ENCODE data around the gene PRSS48. TPM values are rescaled to one million over a fixed set of nuclear protein-coding genes. Genes with fewer than 3 reads are reported as not detected.
"Not testable (repeated sequence)": the region's sequence is repeated elsewhere in the genome, so short reads cannot be mapped to it uniquely, and the experiment has no call there.

PRSS48 gene
- total RNA-seq, 1 donor from 2014 or later = not detected

DNA sequence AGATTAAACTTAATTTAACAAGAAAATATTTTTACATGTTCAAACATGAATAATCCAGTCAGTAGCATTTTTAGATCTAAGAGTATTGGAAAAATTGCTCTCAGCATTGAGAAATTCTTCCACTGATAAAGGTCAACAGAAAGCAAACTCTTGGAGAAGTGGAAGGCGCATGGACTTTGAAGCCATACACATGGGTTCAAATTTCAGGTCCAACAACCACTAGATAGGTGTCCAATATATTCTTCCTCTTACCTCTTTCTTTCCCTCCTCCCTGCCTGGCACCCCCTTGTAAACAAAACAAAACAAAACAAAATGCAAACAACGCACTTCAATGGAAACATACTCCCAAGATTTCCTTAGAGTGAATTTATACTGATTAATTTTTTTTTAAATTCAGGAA is 28.4 kb upstream of the PRSS48 start:
- no peak overlapping the region for H3K27ac Mint-ChIP-seq
- H3K9me3 Mint-ChIP-seq = no peaks in the 10 kb centered on the region
- no peaks in the 10 kb centered on the region for H3K27me3 ChIP-seq
- TF ChIP-seq, protein P1, sequence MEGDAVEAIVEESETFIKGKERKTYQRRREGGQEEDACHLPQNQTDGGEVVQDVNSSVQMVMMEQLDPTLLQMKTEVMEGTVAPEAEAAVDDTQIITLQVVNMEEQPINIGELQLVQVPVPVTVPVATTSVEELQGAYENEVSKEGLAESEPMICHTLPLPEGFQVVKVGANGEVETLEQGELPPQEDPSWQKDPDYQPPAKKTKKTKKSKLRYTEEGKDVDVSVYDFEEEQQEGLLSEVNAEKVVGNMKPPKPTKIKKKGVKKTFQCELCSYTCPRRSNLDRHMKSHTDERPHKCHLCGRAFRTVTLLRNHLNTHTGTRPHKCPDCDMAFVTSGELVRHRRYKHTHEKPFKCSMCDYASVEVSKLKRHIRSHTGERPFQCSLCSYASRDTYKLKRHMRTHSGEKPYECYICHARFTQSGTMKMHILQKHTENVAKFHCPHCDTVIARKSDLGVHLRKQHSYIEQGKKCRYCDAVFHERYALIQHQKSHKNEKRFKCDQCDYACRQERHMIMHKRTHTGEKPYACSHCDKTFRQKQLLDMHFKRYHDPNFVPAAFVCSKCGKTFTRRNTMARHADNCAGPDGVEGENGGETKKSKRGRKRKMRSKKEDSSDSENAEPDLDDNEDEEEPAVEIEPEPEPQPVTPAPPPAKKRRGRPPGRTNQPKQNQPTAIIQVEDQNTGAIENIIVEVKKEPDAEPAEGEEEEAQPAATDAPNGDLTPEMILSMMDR (IDR thresholded peaks at IDR 0.05) = no peak
- TF ChIP-seq EZH2phosphoT487 (IDR thresholded peaks at IDR 0.05) (no peak), EZH2 (IDR thresholded peaks at IDR 0.05) (no peak)
- H2AFZ ChIP-seq (replicated peaks) = no peak overlapping the region
- peaks cover 6% of the 10 kb centered on the region for H3K4me1 Mint-ChIP-seq
- peaks cover 21% of the 10 kb centered on the region for H4K20me1 ChIP-seq (ENCODE audit: low read depth)
- H3K36me3 ChIP-seq = no peaks in the 10 kb centered on the region
- H3K27me3 Mint-ChIP-seq (ENCODE audit: insufficient read depth, low read depth) = no peaks in the 10 kb centered on the region
- H3K4me1 ChIP-seq = peaks cover 38% of the 10 kb centered on the region
- peaks cover 28% of the 10 kb centered on the region for H3F3A ChIP-seq (ENCODE audit: low read depth)
- H3K36me3 Mint-ChIP-seq = peaks cover 4% of the 10 kb centered on the region
- no peak overlapping the region for H3K4me3 ChIP-seq
- H3K27ac ChIP-seq = no peak overlapping the region
- DNase-seq (ENCODE audit: low spot score) = no peak
- H3K9ac ChIP-seq = no peak overlapping the region
- no peaks in the 10 kb centered on the region for H3K9me3 ChIP-seq (ENCODE audit: low read depth)
- H3K4me2 ChIP-seq = no peak overlapping the region
- no peak overlapping the region for H3K4me3 Mint-ChIP-seq
- H3K79me2 ChIP-seq (ENCODE audit: low read depth) = peaks cover 63% of the 10 kb centered on the region

GRCh38 chr4:151250706-151251105 is 26.3 kb upstream of the PRSS48 start:
- Histone ChIP-seq H3K9ac (no peak overlapping the region), H3K4me1 (peaks cover 34% of the 10 kb centered on the region), H3K27ac (peak overlapping the region; percentile 3), H3K36me3 (no peaks in the 10 kb centered on the region), H3K27me3 (no peaks in the 10 kb centered on the region), H3K9me3 (ENCODE audit: low read depth) (no peaks in the 10 kb centered on the region), H3K4me3 (no peak overlapping the region), H3F3A (ENCODE audit: low read depth) (peaks cover 28% of the 10 kb centered on the region), H3K4me2 (peak overlapping the region; percentile 59), H3K79me2 (ENCODE audit: low read depth) (peaks cover 66% of the 10 kb centered on the region), H2AFZ (replicated peaks) (no peak overlapping the region), H4K20me1 (ENCODE audit: low read depth) (peaks cover 20% of the 10 kb centered on the region)
- Mint-ChIP-seq H3K27me3 (ENCODE audit: insufficient read depth, low read depth) (no peaks in the 10 kb centered on the region), H3K27ac (peak overlapping the region; percentile 68), H3K4me3 (no peak overlapping the region), H3K36me3 (peaks cover 7% of the 10 kb centered on the region), H3K4me1 (peaks cover 6% of the 10 kb centered on the region), H3K9me3 (peaks cover 3% of the 10 kb centered on the region)
- TF ChIP-seq, protein P1 (IDR thresholded peaks at IDR 0.05) = no peak
- TF ChIP-seq EZH2 (IDR thresholded peaks at IDR 0.05) (no peak), EZH2phosphoT487 (IDR thresholded peaks at IDR 0.05) (no peak)
- DNase-seq (ENCODE audit: low spot score) = peak; percentile 83

DNA sequence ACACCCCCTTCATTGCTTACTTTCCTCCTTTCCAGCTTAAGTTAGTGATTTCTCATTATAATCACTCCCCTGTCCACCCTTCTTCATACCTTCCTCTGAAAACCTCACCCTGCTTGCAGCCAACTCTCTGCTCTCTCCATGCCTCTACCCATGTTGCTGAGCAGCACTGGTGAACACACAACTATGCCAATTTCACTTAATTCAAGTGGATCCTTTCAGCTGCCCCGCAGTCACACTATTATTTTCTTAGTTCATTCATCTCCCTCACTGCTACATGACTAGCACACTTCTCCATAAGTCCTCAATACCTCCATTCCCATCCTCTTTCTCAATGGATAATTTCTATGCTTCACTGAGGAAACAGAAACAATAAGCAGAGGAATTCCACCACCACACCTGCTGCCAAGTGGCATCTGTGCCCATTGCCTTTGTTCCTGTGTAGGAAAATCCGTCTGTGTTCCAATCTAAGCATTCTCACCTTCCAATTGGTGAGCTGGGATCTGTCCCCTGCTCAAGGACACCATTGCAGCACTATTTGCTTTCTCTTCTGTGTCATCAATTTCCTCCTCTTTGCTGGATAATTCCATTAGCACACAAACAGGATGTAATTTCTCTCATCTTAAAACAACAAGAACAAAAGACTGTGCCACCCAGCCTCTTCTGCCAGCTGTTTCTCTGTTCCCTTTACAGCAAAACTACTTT is 25.2 kb upstream of the PRSS48 start:
- Mint-ChIP-seq H3K9me3 (peaks cover 6% of the 10 kb centered on the region), H3K27ac (no peak overlapping the region), H3K4me3 (no peak overlapping the region), H3K27me3 (ENCODE audit: insufficient read depth, low read depth) (no peaks in the 10 kb centered on the region), H3K36me3 (peaks cover 10% of the 10 kb centered on the region), H3K4me1 (peaks cover 6% of the 10 kb centered on the region)
- H3K9me3 ChIP-seq (ENCODE audit: low read depth) = no peaks in the 10 kb centered on the region
- H2AFZ ChIP-seq (replicated peaks) = no peak overlapping the region
- H3K4me1 ChIP-seq = peaks cover 34% of the 10 kb centered on the region
- TF ChIP-seq, protein P1 (IDR thresholded peaks at IDR 0.05) = no peak
- TF ChIP-seq EZH2 (IDR thresholded peaks at IDR 0.05) (no peak), EZH2phosphoT487 (IDR thresholded peaks at IDR 0.05) (no peak)
- H3K36me3 ChIP-seq = no peaks in the 10 kb centered on the region
- H3K79me2 ChIP-seq (ENCODE audit: low read depth) = peaks cover 58% of the 10 kb centered on the region
- DNase-seq (ENCODE audit: low spot score) = peak; percentile 7
- H3K4me2 ChIP-seq = peak overlapping the region; percentile 22
- peaks cover 20% of the 10 kb centered on the region for H4K20me1 ChIP-seq (ENCODE audit: low read depth)
- no peak overlapping the region for H3K4me3 ChIP-seq
- H3K27ac ChIP-seq = peak overlapping the region; percentile 20
- H3F3A ChIP-seq (ENCODE audit: low read depth) = peaks cover 28% of the 10 kb centered on the region
- H3K27me3 ChIP-seq = no peaks in the 10 kb centered on the region
- H3K9ac ChIP-seq = no peak overlapping the region

DNA sequence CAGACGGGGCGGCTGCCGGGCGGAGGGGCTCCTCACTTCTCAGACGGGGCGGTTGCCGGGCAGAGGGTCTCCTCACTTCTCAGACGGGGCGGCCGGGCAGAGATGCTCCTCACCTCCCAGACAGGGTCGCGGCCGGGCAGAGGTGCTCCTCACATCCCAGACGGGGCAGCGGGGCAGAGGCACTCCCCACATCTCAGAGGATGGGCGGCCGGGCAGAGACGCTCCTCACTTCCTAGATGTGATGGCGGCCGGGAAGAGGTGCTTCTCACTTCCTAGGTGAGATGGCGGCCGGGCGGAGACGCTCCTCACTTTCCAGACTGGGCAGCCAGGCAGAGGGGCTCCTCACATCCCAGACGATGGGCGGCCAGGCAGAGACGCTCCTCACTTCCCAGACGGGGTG is 21.7 kb upstream of the PRSS48 start:
- peaks cover 14% of the 10 kb centered on the region for H3K9me3 Mint-ChIP-seq
- H3K27me3 Mint-ChIP-seq (ENCODE audit: insufficient read depth, low read depth); H3K27ac Mint-ChIP-seq: not testable (repeated sequence)

GRCh38 chr4:151255680-151256079 is 21.3 kb upstream of the PRSS48 start:
- not testable (repeated sequence) for H3K4me3 Mint-ChIP-seq; H3K9me3 ChIP-seq (ENCODE audit: low read depth); H3K27me3 Mint-ChIP-seq (ENCODE audit: insufficient read depth, low read depth); H3K4me2 ChIP-seq; H3K27me3 ChIP-seq; H3K27ac ChIP-seq; H3K4me3 ChIP-seq; H2AFZ ChIP-seq (replicated peaks); H3K27ac Mint-ChIP-seq; DNase-seq (ENCODE audit: low spot score); H3K4me1 Mint-ChIP-seq; H3K36me3 ChIP-seq; H3K9ac ChIP-seq
- Mint-ChIP-seq H3K36me3 (peaks cover 22% of the 10 kb centered on the region), H3K9me3 (peaks cover 14% of the 10 kb centered on the region)
- peaks cover 18% of the 10 kb centered on the region for H3F3A ChIP-seq (ENCODE audit: low read depth)
- H3K79me2 ChIP-seq (ENCODE audit: low read depth) = peaks cover 51% of the 10 kb centered on the region
- peaks cover 15% of the 10 kb centered on the region for H4K20me1 ChIP-seq (ENCODE audit: low read depth)
- H3K4me1 ChIP-seq = peaks cover 20% of the 10 kb centered on the region

More for the DNA sequence above, 21.7 kb upstream of the PRSS48 start:
- not testable (repeated sequence) for H3K9ac ChIP-seq; H3K27me3 ChIP-seq; H3K4me3 ChIP-seq; H3K4me3 Mint-ChIP-seq; H3K4me1 Mint-ChIP-seq; H2AFZ ChIP-seq (replicated peaks); H3K27ac ChIP-seq; DNase-seq (ENCODE audit: low spot score); H3K36me3 ChIP-seq; H3K9me3 ChIP-seq (ENCODE audit: low read depth); H3K4me2 ChIP-seq
- Histone ChIP-seq H4K20me1 (ENCODE audit: low read depth) (peaks cover 20% of the 10 kb centered on the region), H3K4me1 (peaks cover 25% of the 10 kb centered on the region), H3K79me2 (ENCODE audit: low read depth) (peaks cover 50% of the 10 kb centered on the region), H3F3A (ENCODE audit: low read depth) (peaks cover 22% of the 10 kb centered on the region)
- H3K36me3 Mint-ChIP-seq = peaks cover 22% of the 10 kb centered on the region

Measured in neural progenitor cell (in vitro differentiated cells).